ENCODE results near the gene FGFR3.
"Not testable (repeated sequence)": the region's sequence is repeated elsewhere in the genome, so short reads cannot be mapped to it uniquely, and the experiment has no call there.

FGFR3 gene

GRCh38 chr4:1822568-1823544, 29.8 kb downstream of the FGFR3 start:
- DNase-seq: no peak

GRCh38 chr4:1823545-1823932, 30.4 kb downstream of the FGFR3 start:
- no peak for DNase-seq

GRCh38 chr4:1824746-1825145, 31.7 kb downstream of the FGFR3 start:
- no peak for DNase-seq

GRCh38 chr4:1825326-1825725, 32.2 kb downstream of the FGFR3 start:
- no peak for DNase-seq

GRCh38 chr4:1826531-1827350, 33.6 kb downstream of the FGFR3 start:
- DNase-seq: no peak

- no peak for DNase-seq
Observed at GRCh38 chr4:1830234-1830633, 37.1 kb downstream of the FGFR3 start.

GRCh38 chr4:1830642-1831228, 37.6 kb downstream of the FGFR3 start:
- no peak for DNase-seq

- DNase-seq: no peak
Observed at GRCh38 chr4:1831331-1831730, 38.2 kb downstream of the FGFR3 start.

GRCh38 chr4:1832690-1833089, 39.6 kb downstream of the FGFR3 start:
- DNase-seq: no peak

- DNase-seq: no peak
Observed at GRCh38 chr4:1833307-1834046, 40.4 kb downstream of the FGFR3 start.

- DNase-seq: no peak
Observed at GRCh38 chr4:1834047-1834775, 41.1 kb downstream of the FGFR3 start.

- not testable (repeated sequence) for DNase-seq
Observed at GRCh38 chr4:1835836-1836235, 42.7 kb downstream of the FGFR3 start.

GRCh38 chr4:1836650-1837049, 43.6 kb downstream of the FGFR3 start:
- DNase-seq: no peak

- DNase-seq: no peak
Observed at GRCh38 chr4:1837069-1837468, 44.0 kb downstream of the FGFR3 start.

GRCh38 chr4:1839282-1839681, 46.2 kb downstream of the FGFR3 start:
- DNase-seq: no peak

GRCh38 chr4:1841201-1841886, 48.3 kb downstream of the FGFR3 start:
- DNase-seq: no peak

- DNase-seq: no peak
Observed at GRCh38 chr4:1841887-1842210, 48.8 kb downstream of the FGFR3 start.

GRCh38 chr4:1842339-1842895, 49.3 kb downstream of the FGFR3 start:
- no peak for DNase-seq

GRCh38 chr4:1842993-1843448, 49.9 kb downstream of the FGFR3 start:
- no peak for DNase-seq

- no peak for DNase-seq
Observed at GRCh38 chr4:1843852-1844251, 50.8 kb downstream of the FGFR3 start.

GRCh38 chr4:1844618-1845017, 51.5 kb downstream of the FGFR3 start:
- DNase-seq: not testable (repeated sequence)

Measured in NCI-H1436 treated with DMSO at 0.1 percent for 48 hours (cell line).